ENCODE measurements around the gene ZNF354B. TPM values are rescaled to one million over a fixed set of nuclear protein-coding genes. Genes with fewer than 3 reads are reported as not detected.
"Not testable (repeated sequence)": the region's sequence is repeated elsewhere in the genome, so short reads cannot be mapped to it uniquely, and the experiment has no call there.

Gene ZNF354B
- total RNA-seq, 1 donor from 2014 or later = 10.3 TPM

DNA sequence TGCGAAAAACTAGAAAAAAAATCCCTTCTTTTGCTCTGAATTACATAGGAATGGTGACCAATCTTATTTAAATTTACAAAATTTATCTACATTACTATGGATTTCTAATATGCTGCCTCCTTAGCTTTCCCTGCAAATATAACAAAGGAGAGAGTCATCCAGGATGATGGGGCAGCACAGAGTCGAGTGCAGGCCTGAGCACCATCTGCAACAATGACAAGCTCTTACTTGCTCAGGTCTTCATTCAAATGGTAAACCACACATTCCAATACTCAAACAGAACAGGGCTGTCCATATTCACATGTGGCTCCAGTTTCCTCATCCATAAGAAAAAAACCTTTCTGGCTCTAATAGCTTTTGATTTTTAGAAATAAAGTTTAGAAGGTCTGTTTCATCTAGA is 33.5 kb upstream of the ZNF354B start:
- TF ChIP-seq, protein P1, sequence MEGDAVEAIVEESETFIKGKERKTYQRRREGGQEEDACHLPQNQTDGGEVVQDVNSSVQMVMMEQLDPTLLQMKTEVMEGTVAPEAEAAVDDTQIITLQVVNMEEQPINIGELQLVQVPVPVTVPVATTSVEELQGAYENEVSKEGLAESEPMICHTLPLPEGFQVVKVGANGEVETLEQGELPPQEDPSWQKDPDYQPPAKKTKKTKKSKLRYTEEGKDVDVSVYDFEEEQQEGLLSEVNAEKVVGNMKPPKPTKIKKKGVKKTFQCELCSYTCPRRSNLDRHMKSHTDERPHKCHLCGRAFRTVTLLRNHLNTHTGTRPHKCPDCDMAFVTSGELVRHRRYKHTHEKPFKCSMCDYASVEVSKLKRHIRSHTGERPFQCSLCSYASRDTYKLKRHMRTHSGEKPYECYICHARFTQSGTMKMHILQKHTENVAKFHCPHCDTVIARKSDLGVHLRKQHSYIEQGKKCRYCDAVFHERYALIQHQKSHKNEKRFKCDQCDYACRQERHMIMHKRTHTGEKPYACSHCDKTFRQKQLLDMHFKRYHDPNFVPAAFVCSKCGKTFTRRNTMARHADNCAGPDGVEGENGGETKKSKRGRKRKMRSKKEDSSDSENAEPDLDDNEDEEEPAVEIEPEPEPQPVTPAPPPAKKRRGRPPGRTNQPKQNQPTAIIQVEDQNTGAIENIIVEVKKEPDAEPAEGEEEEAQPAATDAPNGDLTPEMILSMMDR (IDR thresholded peaks at IDR 0.05; ENCODE audit: insufficient read depth, low read length, poor library complexity, severe bottlenecking) = no peak
- Histone ChIP-seq H3K4me3 (ENCODE audit: low read depth, low read length) (no peak overlapping the region), H3K27me3 (ENCODE audit: control insufficient read depth, insufficient read depth, low read length) (no peaks in the 10 kb centered on the region), H3K36me3 (ENCODE audit: control insufficient read depth, insufficient read depth, low read length) (no peaks in the 10 kb centered on the region)
- no peak for DNase-seq (ENCODE audit: low read depth)

DNA sequence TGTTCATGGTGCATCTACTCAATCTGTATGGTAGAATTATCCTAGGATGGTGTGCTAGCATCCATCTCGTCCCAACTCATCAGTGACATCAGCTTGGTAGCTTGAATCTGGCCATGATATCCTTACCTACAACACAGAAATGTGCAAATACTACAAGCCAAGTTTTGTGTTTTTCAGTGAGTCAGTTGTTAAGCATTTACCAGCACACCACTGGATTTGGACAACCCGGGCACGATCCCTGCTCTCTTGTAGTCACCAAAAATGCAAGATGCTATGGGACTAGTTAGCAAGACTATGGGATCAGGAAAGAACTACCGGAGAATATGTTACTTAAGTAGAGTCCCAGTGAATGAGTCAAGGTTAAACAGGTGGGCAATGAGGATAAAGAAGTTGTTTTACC is 32.1 kb upstream of the ZNF354B start:
- DNase-seq (ENCODE audit: low read depth) = no peak

DNA sequence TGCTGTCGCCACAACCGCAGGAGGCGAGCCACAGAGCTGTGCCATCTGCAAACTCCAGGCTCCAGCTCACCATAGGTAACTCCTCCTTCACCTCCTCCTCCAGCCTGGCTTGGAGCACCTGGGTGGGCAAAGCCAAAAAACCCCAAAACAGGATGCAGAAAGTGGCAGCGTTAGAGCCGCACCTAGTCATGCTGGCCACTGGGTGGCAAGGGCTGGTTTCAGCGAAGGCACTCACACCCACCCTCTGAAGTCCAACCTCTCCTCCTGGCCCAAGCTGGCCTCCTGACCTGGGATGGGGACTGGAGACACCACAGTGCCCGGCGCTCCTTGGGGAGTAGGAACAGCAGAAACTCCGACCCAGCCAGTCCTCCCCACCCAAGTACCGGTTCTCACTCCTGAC is 28.7 kb upstream of the ZNF354B start:
- no peak for DNase-seq (ENCODE audit: low read depth)
- TF ChIP-seq, protein P1 (IDR thresholded peaks at IDR 0.05; ENCODE audit: insufficient read depth, low read length, poor library complexity, severe bottlenecking) = no peak
- Histone ChIP-seq H3K36me3 (ENCODE audit: control insufficient read depth, insufficient read depth, low read length) (no peaks in the 10 kb centered on the region), H3K4me3 (ENCODE audit: low read depth, low read length) (no peak overlapping the region), H3K27me3 (ENCODE audit: control insufficient read depth, insufficient read depth, low read length) (no peaks in the 10 kb centered on the region)

More for the DNA sequence above, 32.1 kb upstream of the ZNF354B start:
- no peaks in the 10 kb centered on the region for H3K27me3 ChIP-seq (ENCODE audit: control insufficient read depth, insufficient read depth, low read length)
- TF ChIP-seq, protein P1 (IDR thresholded peaks at IDR 0.05; ENCODE audit: insufficient read depth, low read length, poor library complexity, severe bottlenecking) = no peak
- H3K36me3 ChIP-seq (ENCODE audit: control insufficient read depth, insufficient read depth, low read length) = no peaks in the 10 kb centered on the region
- H3K4me3 ChIP-seq (ENCODE audit: low read depth, low read length) = no peak overlapping the region

DNA sequence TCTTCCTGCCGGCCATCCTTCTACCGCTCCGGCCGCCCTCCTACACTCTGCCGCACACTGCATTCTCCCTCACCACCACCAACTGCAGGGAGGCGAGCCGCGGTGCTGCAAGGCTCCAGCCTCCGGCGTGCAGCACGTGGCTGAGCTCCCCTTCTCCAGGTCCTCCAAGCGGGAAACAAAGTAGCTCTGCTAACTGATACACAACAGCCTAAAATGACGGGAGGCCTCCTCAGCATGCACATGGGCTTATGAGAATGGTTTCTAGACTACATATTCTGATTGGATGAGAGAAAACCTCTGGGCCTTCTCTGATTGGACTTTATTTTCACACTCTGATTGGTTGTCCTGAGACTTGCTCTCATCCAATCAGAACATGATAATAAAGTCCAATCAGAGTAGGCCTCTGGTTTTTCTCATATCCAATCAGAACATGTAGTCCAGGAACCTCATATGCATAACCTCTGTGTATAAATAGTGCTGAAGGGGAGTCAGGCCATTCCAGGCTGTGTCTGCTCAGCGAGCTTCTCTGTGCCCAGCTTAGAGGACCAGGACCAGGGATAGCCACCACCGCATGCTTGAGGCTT is 27.0 kb upstream of the ZNF354B start:
- no peaks in the 10 kb centered on the region for H3K36me3 ChIP-seq (ENCODE audit: control insufficient read depth, insufficient read depth, low read length)
- no peak overlapping the region for H3K4me3 ChIP-seq (ENCODE audit: low read depth, low read length)
- TF ChIP-seq, protein P1 (IDR thresholded peaks at IDR 0.05; ENCODE audit: insufficient read depth, low read length, poor library complexity, severe bottlenecking) = no peak
- no peak for DNase-seq (ENCODE audit: low read depth)
- no peaks in the 10 kb centered on the region for H3K27me3 ChIP-seq (ENCODE audit: control insufficient read depth, insufficient read depth, low read length)

DNA sequence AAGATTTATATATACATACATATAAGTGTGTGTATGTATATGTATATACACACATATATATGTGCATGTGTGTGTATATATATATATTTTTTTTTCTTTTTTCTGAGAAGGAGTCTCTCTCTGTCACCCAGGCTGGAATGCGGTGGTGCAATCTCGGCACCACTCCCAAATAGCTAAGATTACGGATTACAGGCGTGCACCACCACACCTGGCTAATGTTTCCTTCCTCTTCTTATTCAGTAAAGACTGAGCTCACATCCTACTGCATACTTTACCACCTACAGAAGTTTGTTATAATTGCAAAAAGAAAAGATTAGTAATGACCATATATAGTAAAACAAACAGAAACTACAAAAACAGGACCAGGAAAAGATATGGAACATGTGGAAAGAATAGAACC is 23.1 kb upstream of the ZNF354B start:
- no peak for DNase-seq (ENCODE audit: low read depth)
- Histone ChIP-seq H3K27me3 (ENCODE audit: control insufficient read depth, insufficient read depth, low read length) (no peaks in the 10 kb centered on the region), H3K36me3 (ENCODE audit: control insufficient read depth, insufficient read depth, low read length) (no peaks in the 10 kb centered on the region), H3K4me3 (ENCODE audit: low read depth, low read length) (no peak overlapping the region)
- TF ChIP-seq, protein P1 (IDR thresholded peaks at IDR 0.05; ENCODE audit: insufficient read depth, low read length, poor library complexity, severe bottlenecking) = no peak

DNA sequence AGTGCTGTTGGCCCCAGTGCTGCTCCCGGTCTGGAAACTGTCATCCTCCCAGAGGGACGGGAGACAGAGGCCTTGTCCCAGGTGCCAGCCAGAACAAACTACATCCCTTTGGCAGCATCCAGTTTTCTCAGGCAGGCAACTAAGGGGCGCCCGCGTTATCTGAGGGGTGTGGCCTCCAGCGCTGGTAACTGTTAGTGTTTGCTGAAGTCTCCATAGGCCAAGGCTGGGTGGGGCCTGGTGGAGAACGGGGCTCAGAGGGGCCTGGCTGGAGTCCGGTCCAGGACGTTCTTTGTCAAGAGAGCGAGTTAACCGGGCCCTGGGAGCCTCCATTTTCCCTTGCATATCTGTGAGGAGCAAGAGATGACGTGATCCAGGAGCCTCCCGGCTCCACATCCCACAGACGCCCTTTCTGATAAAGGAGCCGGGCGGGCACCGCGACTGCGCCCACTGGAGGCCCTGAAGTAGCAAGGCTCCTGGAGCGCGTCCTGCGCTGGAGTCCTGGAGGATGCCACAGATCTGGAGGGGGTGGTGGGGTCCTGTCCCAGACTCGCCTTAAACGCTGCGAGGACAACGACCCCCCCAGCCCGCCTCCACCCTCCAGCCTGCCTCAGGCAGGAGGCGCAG is 20.9 kb upstream of the ZNF354B start:
- H3K36me3 ChIP-seq (ENCODE audit: control insufficient read depth, insufficient read depth, low read length); H3K4me3 ChIP-seq (ENCODE audit: low read depth, low read length); DNase-seq (ENCODE audit: low read depth); H3K27me3 ChIP-seq (ENCODE audit: control insufficient read depth, insufficient read depth, low read length): not testable (repeated sequence)

All from kidney epithelial cell (primary cell).